Measurements from ENCODE around the gene KRTAP5-5.

Gene KRTAP5-5

GRCh38 chr11:1623716-1624115, 5.9 kb upstream of the KRTAP5-5 start:
- WGBS (ENCODE audit: insufficient coverage) = 88% methylated on average over 5 of the region's 9 CpGs
- DNase-seq = no peak
- peaks cover 0 to 2% (median under 1%) of the 10 kb centered on the region in 4 experiments for H3K4me1 ChIP-seq (ENCODE audit: control extremely low read depth in 1 of 4, control insufficient read depth in 4 of 4, insufficient read depth in 4 of 4, low read length in 3 of 4)
- H3K36me3 ChIP-seq (ENCODE audit: control insufficient read depth in 4 of 4, insufficient read depth in 4 of 4, low read length in 3 of 4) = no peaks in the 10 kb centered on the region
- no peaks in the 10 kb centered on the region for H3K9me3 ChIP-seq (ENCODE audit: control extremely low read depth in 1 of 5, control insufficient read depth in 4 of 5, insufficient read depth in 2 of 5, low read depth in 1 of 5, low read length in 4 of 5)
- CTCF ChIA-PET = no interaction called here
- H3K27ac ChIP-seq (ENCODE audit: insufficient read depth in 1 of 2, low read depth in 1 of 2, low read length in 2 of 2, poor library complexity in 1 of 2, severe bottlenecking in 2 of 2) = no peak overlapping the region
- H3K27me3 ChIP-seq (replicated peaks in 2 of 5; ENCODE audit: control insufficient read depth in 4 of 5, insufficient read depth in 5 of 5, low read length in 4 of 5) = peaks cover 0 to 36% (median 8%) of the 10 kb centered on the region in 5 experiments
- no peak overlapping the region for H3K4me3 ChIP-seq (ENCODE audit: control insufficient read depth in 1 of 7, extremely low read depth in 1 of 7, insufficient read depth in 4 of 7, low read depth in 2 of 7, low read length in 6 of 7)
- POLR2A ChIA-PET = no interaction called here

- no peak overlapping the region for H3K4me3 ChIP-seq (ENCODE audit: control insufficient read depth in 1 of 7, extremely low read depth in 1 of 7, insufficient read depth in 4 of 7, low read depth in 2 of 7, low read length in 6 of 7)
- ChIA-PET POLR2A (no interaction called here), CTCF (interaction anchor here (0.8 kb wide), 1 partner anchor 29 kb away, joined by 3 read pairs; no protein-coding TSS in a partner anchor)
- 95% methylated on average over 16 of the region's 16 CpGs for WGBS (ENCODE audit: insufficient coverage)
- no peaks in the 10 kb centered on the region for H3K36me3 ChIP-seq (ENCODE audit: control insufficient read depth in 4 of 4, insufficient read depth in 4 of 4, low read length in 3 of 4)
- no peaks in the 10 kb centered on the region for H3K9me3 ChIP-seq (ENCODE audit: control extremely low read depth in 1 of 5, control insufficient read depth in 4 of 5, insufficient read depth in 2 of 5, low read depth in 1 of 5, low read length in 4 of 5)
- peaks cover 0 to 9% (median 5%) of the 10 kb centered on the region in 4 experiments for H3K4me1 ChIP-seq (ENCODE audit: control extremely low read depth in 1 of 4, control insufficient read depth in 4 of 4, insufficient read depth in 4 of 4, low read length in 3 of 4)
- peaks cover 0 to 42% (median 8%) of the 10 kb centered on the region in 5 experiments for H3K27me3 ChIP-seq (replicated peaks in 2 of 5; ENCODE audit: control insufficient read depth in 4 of 5, insufficient read depth in 5 of 5, low read length in 4 of 5)
- no peak overlapping the region for H3K27ac ChIP-seq (ENCODE audit: insufficient read depth in 1 of 2, low read depth in 1 of 2, low read length in 2 of 2, poor library complexity in 1 of 2, severe bottlenecking in 2 of 2)
- no peak for DNase-seq
These were observed 5.0 kb upstream of the KRTAP5-5 start for GRCh38 chr11:1624621-1625020.

GRCh38 chr11:1625541-1625940, 4.0 kb upstream of the KRTAP5-5 start:
- Histone ChIP-seq H3K27ac (ENCODE audit: insufficient read depth in 1 of 2, low read depth in 1 of 2, low read length in 2 of 2, poor library complexity in 1 of 2, severe bottlenecking in 2 of 2) (no peak overlapping the region), H3K4me3 (ENCODE audit: control insufficient read depth in 1 of 7, extremely low read depth in 1 of 7, insufficient read depth in 4 of 7, low read depth in 2 of 7, low read length in 6 of 7) (no peak overlapping the region), H3K36me3 (ENCODE audit: control insufficient read depth in 4 of 4, insufficient read depth in 4 of 4, low read length in 3 of 4) (no peaks in the 10 kb centered on the region), H3K9me3 (ENCODE audit: control extremely low read depth in 1 of 5, control insufficient read depth in 4 of 5, insufficient read depth in 2 of 5, low read depth in 1 of 5, low read length in 4 of 5) (no peaks in the 10 kb centered on the region), H3K27me3 (replicated peaks in 2 of 5; ENCODE audit: control insufficient read depth in 4 of 5, insufficient read depth in 5 of 5, low read length in 4 of 5) (peaks cover 0 to 45% (median 11%) of the 10 kb centered on the region in 5 experiments), H3K4me1 (ENCODE audit: control extremely low read depth in 1 of 4, control insufficient read depth in 4 of 4, insufficient read depth in 4 of 4, low read length in 3 of 4) (peaks cover 0 to 9% (median 5%) of the 10 kb centered on the region in 4 experiments)
- ChIA-PET CTCF (interaction anchor here (0.8 to 1.8 kb wide), 2 partner anchors 14 to 30 kb away, joined by 3 to 6 read pairs; no protein-coding TSS in a partner anchor), POLR2A (no interaction called here)
- no peak for DNase-seq
- 95% methylated on average over 13 of the region's 13 CpGs for WGBS (ENCODE audit: insufficient coverage)

GRCh38 chr11:1628506-1629325, 859 bp upstream of the KRTAP5-5 start:
- H3K9me3 ChIP-seq (ENCODE audit: control extremely low read depth in 1 of 5, control insufficient read depth in 4 of 5, insufficient read depth in 2 of 5, low read depth in 1 of 5, low read length in 4 of 5) = no peaks in the 10 kb centered on the region
- H3K36me3 ChIP-seq (ENCODE audit: control insufficient read depth in 4 of 4, insufficient read depth in 4 of 4, low read length in 3 of 4) = no peaks in the 10 kb centered on the region
- H3K27ac ChIP-seq (ENCODE audit: insufficient read depth in 1 of 2, low read depth in 1 of 2, low read length in 2 of 2, poor library complexity in 1 of 2, severe bottlenecking in 2 of 2) = no peak overlapping the region
- H3K4me1 ChIP-seq (ENCODE audit: control extremely low read depth in 1 of 4, control insufficient read depth in 4 of 4, insufficient read depth in 4 of 4, low read length in 3 of 4) = peaks cover 0 to 9% (median 5%) of the 10 kb centered on the region in 4 experiments
- H3K27me3 ChIP-seq (replicated peaks in 2 of 5; ENCODE audit: control insufficient read depth in 4 of 5, insufficient read depth in 5 of 5, low read length in 4 of 5) = peaks cover 0 to 55% (median 20%) of the 10 kb centered on the region in 5 experiments
- CTCF ChIA-PET = interaction anchor here (0.7 to 1.5 kb wide), 7 partner anchors 9 to 180 kb away, joined by 3 to 7 read pairs (median 3); no protein-coding TSS in a partner anchor
- POLR2A ChIA-PET = no interaction called here
- 19% methylated on average over 30 of the region's 35 CpGs for WGBS (ENCODE audit: insufficient coverage)
- H3K4me3 ChIP-seq (ENCODE audit: control insufficient read depth in 1 of 7, extremely low read depth in 1 of 7, insufficient read depth in 4 of 7, low read depth in 2 of 7, low read length in 6 of 7) = no peak overlapping the region
- peak; percentile 47 to 78 (median 75) for DNase-seq

GRCh38 chr11:1630271-1630670, 696 bp downstream of the KRTAP5-5 start:
- Histone ChIP-seq H3K4me1 (ENCODE audit: control extremely low read depth in 1 of 4, control insufficient read depth in 4 of 4, insufficient read depth in 4 of 4, low read length in 3 of 4) (peaks cover 0 to 9% (median 5%) of the 10 kb centered on the region in 4 experiments), H3K4me3 (ENCODE audit: control insufficient read depth in 1 of 7, extremely low read depth in 1 of 7, insufficient read depth in 4 of 7, low read depth in 2 of 7, low read length in 6 of 7) (no peak overlapping the region), H3K27me3 (replicated peaks in 2 of 5; ENCODE audit: control insufficient read depth in 4 of 5, insufficient read depth in 5 of 5, low read length in 4 of 5) (peaks cover 0 to 58% (median 25%) of the 10 kb centered on the region in 5 experiments), H3K27ac (ENCODE audit: insufficient read depth in 1 of 2, low read depth in 1 of 2, low read length in 2 of 2, poor library complexity in 1 of 2, severe bottlenecking in 2 of 2) (no peak overlapping the region), H3K9me3 (ENCODE audit: control extremely low read depth in 1 of 5, control insufficient read depth in 4 of 5, insufficient read depth in 2 of 5, low read depth in 1 of 5, low read length in 4 of 5) (no peaks in the 10 kb centered on the region), H3K36me3 (ENCODE audit: control insufficient read depth in 4 of 4, insufficient read depth in 4 of 4, low read length in 3 of 4) (no peaks in the 10 kb centered on the region)
- WGBS (ENCODE audit: insufficient coverage) = 96% methylated on average over 2 of the region's 2 CpGs
- POLR2A ChIA-PET = no interaction called here
- no peak for DNase-seq
- CTCF ChIA-PET = interaction anchor here (0.9 to 2.7 kb wide), 5 partner anchors 10 to 35 kb away, joined by 3 to 22 read pairs (median 3); no protein-coding TSS in a partner anchor

GRCh38 chr11:1631066-1631568, 1.5 kb downstream of the KRTAP5-5 start:
- Histone ChIP-seq H3K27ac (ENCODE audit: insufficient read depth in 1 of 2, low read depth in 1 of 2, low read length in 2 of 2, poor library complexity in 1 of 2, severe bottlenecking in 2 of 2) (no peak overlapping the region), H3K4me3 (ENCODE audit: control insufficient read depth in 1 of 7, extremely low read depth in 1 of 7, insufficient read depth in 4 of 7, low read depth in 2 of 7, low read length in 6 of 7) (no peak overlapping the region), H3K36me3 (ENCODE audit: control insufficient read depth in 4 of 4, insufficient read depth in 4 of 4, low read length in 3 of 4) (no peaks in the 10 kb centered on the region), H3K9me3 (ENCODE audit: control extremely low read depth in 1 of 5, control insufficient read depth in 4 of 5, insufficient read depth in 2 of 5, low read depth in 1 of 5, low read length in 4 of 5) (no peaks in the 10 kb centered on the region), H3K27me3 (replicated peaks in 2 of 5; ENCODE audit: control insufficient read depth in 4 of 5, insufficient read depth in 5 of 5, low read length in 4 of 5) (peaks cover 0 to 52% (median 24%) of the 10 kb centered on the region in 5 experiments), H3K4me1 (ENCODE audit: control extremely low read depth in 1 of 4, control insufficient read depth in 4 of 4, insufficient read depth in 4 of 4, low read length in 3 of 4) (peaks cover 0 to 9% (median 5%) of the 10 kb centered on the region in 4 experiments)
- WGBS (ENCODE audit: insufficient coverage) = 91% methylated on average over 13 of the region's 13 CpGs
- CTCF ChIA-PET = interaction anchor here (0.6 to 2.7 kb wide), 8 partner anchors 9 to 84 kb away, joined by 3 to 22 read pairs (median 3); partner anchors contain the start of gene KRTAP5-2
- POLR2A ChIA-PET = no interaction called here
- no peak for DNase-seq

Measured in common myeloid progenitor, CD34-positive (primary cell).